Measurements from ENCODE around the gene NEMF. TPM values are rescaled to one million over a fixed set of nuclear protein-coding genes. Genes with fewer than 3 reads are reported as not detected.

Gene NEMF, protein sequence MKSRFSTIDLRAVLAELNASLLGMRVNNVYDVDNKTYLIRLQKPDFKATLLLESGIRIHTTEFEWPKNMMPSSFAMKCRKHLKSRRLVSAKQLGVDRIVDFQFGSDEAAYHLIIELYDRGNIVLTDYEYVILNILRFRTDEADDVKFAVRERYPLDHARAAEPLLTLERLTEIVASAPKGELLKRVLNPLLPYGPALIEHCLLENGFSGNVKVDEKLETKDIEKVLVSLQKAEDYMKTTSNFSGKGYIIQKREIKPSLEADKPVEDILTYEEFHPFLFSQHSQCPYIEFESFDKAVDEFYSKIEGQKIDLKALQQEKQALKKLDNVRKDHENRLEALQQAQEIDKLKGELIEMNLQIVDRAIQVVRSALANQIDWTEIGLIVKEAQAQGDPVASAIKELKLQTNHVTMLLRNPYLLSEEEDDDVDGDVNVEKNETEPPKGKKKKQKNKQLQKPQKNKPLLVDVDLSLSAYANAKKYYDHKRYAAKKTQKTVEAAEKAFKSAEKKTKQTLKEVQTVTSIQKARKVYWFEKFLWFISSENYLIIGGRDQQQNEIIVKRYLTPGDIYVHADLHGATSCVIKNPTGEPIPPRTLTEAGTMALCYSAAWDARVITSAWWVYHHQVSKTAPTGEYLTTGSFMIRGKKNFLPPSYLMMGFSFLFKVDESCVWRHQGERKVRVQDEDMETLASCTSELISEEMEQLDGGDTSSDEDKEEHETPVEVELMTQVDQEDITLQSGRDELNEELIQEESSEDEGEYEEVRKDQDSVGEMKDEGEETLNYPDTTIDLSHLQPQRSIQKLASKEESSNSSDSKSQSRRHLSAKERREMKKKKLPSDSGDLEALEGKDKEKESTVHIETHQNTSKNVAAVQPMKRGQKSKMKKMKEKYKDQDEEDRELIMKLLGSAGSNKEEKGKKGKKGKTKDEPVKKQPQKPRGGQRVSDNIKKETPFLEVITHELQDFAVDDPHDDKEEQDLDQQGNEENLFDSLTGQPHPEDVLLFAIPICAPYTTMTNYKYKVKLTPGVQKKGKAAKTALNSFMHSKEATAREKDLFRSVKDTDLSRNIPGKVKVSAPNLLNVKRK
- 57.0 and 67.0 TPM in 2 replicates for total RNA-seq

DNA sequence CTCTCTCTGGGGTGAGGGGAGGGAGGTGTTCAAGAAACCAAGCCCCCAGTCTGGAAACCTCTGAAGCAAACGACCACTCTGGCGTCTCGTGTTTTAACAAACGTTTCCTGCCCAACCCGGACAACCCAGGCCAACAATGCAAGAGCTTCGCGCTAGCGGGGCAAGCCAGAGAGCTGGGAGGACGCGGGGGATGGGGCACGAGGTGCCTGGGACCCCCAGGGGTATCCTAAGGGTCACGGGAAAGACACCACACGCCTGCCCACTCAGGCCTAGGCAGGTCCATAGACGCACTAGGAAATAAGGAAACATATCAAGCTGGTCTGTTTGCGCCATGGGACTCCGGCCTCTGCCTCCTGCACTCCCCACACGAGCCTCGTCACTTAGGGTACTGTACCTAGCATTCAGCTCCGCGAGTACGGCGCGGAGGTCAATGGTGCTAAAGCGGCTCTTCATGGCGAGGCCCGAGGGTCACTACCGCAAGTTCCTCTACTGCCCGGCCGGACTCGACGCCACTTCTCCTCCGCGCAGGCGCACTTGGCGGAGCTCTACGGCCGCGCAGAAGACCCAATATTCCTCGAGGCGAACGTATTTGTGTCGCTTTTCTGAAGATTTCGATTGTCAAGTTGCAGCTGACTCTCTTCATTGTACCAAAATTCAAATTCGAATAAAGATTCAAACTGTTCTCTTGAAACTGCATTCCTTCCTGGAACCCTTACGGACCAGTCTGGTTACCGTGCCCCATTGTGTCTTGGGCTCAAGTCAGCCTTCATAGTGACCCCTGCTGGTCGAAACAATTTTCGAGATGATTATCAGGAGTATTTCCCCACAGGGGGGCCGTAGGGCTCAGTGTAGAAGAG, at the start of gene NEMF:
NEMF (minus strand) TSS at position 488 of the 857 bp plus-strand sequence; CDS start at position 453, 35 bp downstream.

DNA sequence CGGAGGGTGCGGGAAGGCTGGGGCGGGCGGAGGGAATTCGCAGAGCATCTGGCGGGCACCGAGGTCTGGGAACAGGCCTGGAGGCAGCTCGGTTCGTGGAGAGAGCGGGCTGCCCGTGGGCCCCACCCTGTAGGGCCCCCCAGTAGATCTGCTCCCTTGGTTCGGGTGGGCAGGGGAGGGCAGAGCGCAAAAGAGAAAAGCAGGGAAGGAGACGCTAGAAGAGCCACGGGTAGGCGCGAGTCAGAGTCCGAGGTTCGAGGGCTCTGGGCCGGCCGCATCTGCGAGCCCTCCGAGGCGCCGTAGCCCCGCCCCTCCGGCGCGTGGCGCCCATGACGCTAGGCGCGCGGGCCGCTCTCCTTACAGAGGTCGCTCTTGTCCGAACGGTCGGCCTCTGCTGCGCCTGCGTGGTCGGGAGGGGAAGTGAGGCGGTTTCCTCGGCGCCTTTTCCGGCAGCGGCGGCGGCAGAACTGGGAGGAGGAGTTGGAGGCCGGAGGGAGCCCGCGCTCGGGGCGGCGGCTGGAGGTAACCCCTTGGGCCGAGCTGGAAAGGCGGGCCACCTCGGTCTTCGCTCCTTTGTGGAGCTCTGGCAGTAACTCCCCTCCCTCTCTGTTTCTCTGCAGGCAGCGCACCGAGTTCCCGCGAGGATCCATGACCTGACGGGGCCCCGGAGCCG, 40.2 kb upstream of the NEMF start, which contains the start of gene ARF6:
ARF6 (plus strand) TSS at position 447 of the 673 bp plus-strand sequence. CDS start 655 bp downstream, outside the sequence.

DNA sequence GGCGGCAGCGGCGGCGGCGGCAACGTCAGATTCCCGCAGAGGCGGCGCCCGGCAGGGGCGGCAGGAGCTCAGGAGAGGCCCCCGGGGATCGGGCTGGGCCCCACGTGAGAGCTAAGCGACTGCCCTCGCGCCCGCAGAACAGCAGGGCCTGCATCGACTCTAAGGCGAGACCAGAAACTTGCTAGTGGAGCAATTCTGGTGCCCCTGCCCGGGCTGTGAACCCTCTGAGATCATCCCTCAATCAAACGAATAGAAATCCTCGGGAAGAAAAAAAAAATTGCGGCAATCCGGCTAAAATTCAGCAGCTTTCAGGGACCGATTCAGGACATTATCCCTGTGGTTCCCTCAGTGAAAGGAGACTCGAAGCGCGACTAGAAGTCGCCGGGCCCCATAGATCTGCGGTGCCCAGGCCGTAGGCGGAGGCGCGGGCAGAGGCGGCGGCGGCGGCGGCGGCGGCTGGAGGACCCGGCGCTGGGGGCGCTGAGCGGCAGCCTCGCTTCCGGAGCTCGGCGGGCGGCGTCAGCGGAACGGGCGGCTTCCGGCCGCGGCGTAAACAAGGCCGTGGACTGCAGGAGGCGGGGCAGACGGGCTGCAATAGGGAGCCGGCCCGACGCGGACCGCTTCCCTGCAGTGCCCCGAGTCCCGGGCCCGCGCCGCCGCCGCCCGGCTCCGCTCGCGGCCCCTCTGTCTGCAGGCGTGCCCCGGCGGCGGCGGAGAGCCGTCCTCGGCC, 84.9 kb downstream of the NEMF start, which contains the start of gene KLHDC2:
KLHDC2 (plus strand) TSS at position 583 of the 730 bp plus-strand sequence. CDS start 316 bp downstream, outside the sequence.

Other genes with a start within 250 kb of the NEMF start
- gene RPL36AL, start 232.2 kb downstream of the NEMF start, total RNA-seq: 441 and 446 TPM in 2 replicates
- gene MGAT2, start 232.0 kb downstream of the NEMF start, total RNA-seq: 76.2 and 79.8 TPM in 2 replicates
- gene DNAAF2, start 217.5 kb downstream of the NEMF start, total RNA-seq: 6.3 and 7.3 TPM in 2 replicates
- 2.4 TPM in 2 replicates for gene POLE2, start 164.6 kb downstream of the NEMF start, total RNA-seq
- gene KLHDC1, start 159.7 kb downstream of the NEMF start, total RNA-seq: 3.4 and 4.0 TPM in 2 replicates
- 93.2 and 106 TPM in 2 replicates for gene KLHDC2, start 84.6 kb downstream of the NEMF start, total RNA-seq
- gene ARF6, start 40.3 kb upstream of the NEMF start, total RNA-seq: 43.7 and 56.7 TPM in 2 replicates

Measured in smooth muscle cell of bladder (primary cell).